Neural progenitor cell (in vitro differentiated cells): Measurements from ENCODE around the gene HLA-DMB. TPM values are rescaled to one million over a fixed set of nuclear protein-coding genes. Genes with fewer than 3 reads are reported as not detected.

Experiments
- DNase-seq: peaks from one replicate; pipeline ENCODE4 v3.0.0-alpha.2; 2016; ENCODE audit warnings: low spot score
- H2AFZ ChIP-seq: fragments of 200-600 bp; sonication (generic); replicated peaks from 2 replicates; pipeline ENCODE4 v1.6.1; 2016; ENCODE audit warnings: antibody characterized with exemption
- H3F3A ChIP-seq: fragments of 200-600 bp; sonication (generic); 2 replicates; pipeline ENCODE4 v1.6.1; 2016; ENCODE audit warnings: antibody characterized with exemption, low read depth
- H3K27ac ChIP-seq: fragments of 200-600 bp; sonication (generic); 2 replicates; pipeline ENCODE4 v1.5.1; 2016; ENCODE audit warnings: mild to moderate bottlenecking
- H3K27me3 ChIP-seq: fragments of 200-600 bp; sonication (generic); 2 replicates; pipeline ENCODE4 v1.6.1; 2016; ENCODE audit warnings: mild to moderate bottlenecking, moderate library complexity
- H3K36me3 ChIP-seq: fragments of 200-600 bp; sonication (generic); 2 replicates; pipeline ENCODE4 v1.5.1; 2016
- H3K4me1 ChIP-seq: fragments of 200-600 bp; sonication (generic); 2 replicates; pipeline ENCODE4 v1.6.1; 2016; ENCODE audit warnings: mixed run types
- H3K4me2 ChIP-seq: fragments of 200-600 bp; sonication (generic); 2 replicates; pipeline ENCODE4 v1.6.1; 2016
- H3K4me3 ChIP-seq: fragments of 200-600 bp; sonication (generic); 2 replicates; pipeline ENCODE4 v1.5.1; 2016
- H3K79me2 ChIP-seq: fragments of 200-600 bp; sonication (generic); 2 replicates; pipeline ENCODE4 v1.6.1; 2016; ENCODE audit warnings: low read depth
- H3K9ac ChIP-seq: fragments of 200-600 bp; sonication (generic); 2 replicates; pipeline ENCODE4 v1.6.1; 2016
- H3K9me3 ChIP-seq: fragments of 200-600 bp; sonication (generic); 2 replicates; pipeline ENCODE4 v1.5.1; 2016; ENCODE audit warnings: low read depth
- H4K20me1 ChIP-seq: fragments of 200-600 bp; sonication (generic); 2 replicates; pipeline ENCODE4 v1.6.1; 2016; ENCODE audit warnings: low read depth
- H3K27ac Mint-ChIP-seq: 3 replicates; pipeline ENCODE4 v1.8.0; 2021; ENCODE audit warnings: mixed read lengths
- H3K27me3 Mint-ChIP-seq: 2 replicates; pipeline ENCODE4 v1.8.0; 2022; ENCODE audit warnings: low read depth, mild to moderate bottlenecking, inconsistent platforms, moderate library complexity, mixed read lengths; ENCODE audit not compliant: insufficient read depth
- H3K36me3 Mint-ChIP-seq: 3 replicates; pipeline ENCODE4 v1.8.0; 2021; ENCODE audit warnings: mixed read lengths
- H3K4me1 Mint-ChIP-seq: 3 replicates; pipeline ENCODE4 v1.8.0; 2021; ENCODE audit warnings: mixed read lengths
- H3K4me3 Mint-ChIP-seq: 3 replicates; pipeline ENCODE4 v1.8.0; 2021; ENCODE audit warnings: mild to moderate bottlenecking, moderate library complexity, mixed read lengths
- H3K9me3 Mint-ChIP-seq: 3 replicates; pipeline ENCODE4 v1.8.0; 2020; ENCODE audit warnings: mixed read lengths
- EZH2 ChIP-seq: fragments of 200-600 bp; sonication (generic); IDR thresholded peaks from 2 replicates; pipeline ENCODE4 v1.6.1; 2017; ENCODE audit warnings: antibody characterized with exemption, mild to moderate bottlenecking, moderate library complexity
- EZH2phosphoT487 ChIP-seq: fragments of 200-600 bp; sonication (generic); IDR thresholded peaks from 2 replicates; pipeline ENCODE4 v1.6.1; 2017; ENCODE audit warnings: antibody characterized with exemption
- total RNA-seq: library from RNA; depleted of rRNA; stranded (reverse); fragments of >200 nt; gene quantifications from 2 replicates; pipeline ENCODE4 v1.2.3, GENCODE V29; 2015; ENCODE audit warnings: low replicate concordance
- TF ChIP-seq, protein P1 (sequence below): fragments of 200-600 bp; sonication (generic); IDR thresholded peaks from 2 replicates; pipeline ENCODE4 v1.5.1; 2017; ENCODE audit warnings: antibody characterized with exemption, mild to moderate bottlenecking

Gene HLA-DMB
- total RNA-seq, 1 donor from 2014 or later, result 4.5 TPM

- Histone ChIP-seq H3F3A (peaks cover 94% of the 10 kb centered on the region), H3K9ac (peak overlapping the region; percentile 96), H3K36me3 (peaks cover 48% of the 10 kb centered on the region), H3K4me3 (peak overlapping the region; percentile 95), H3K27ac (no peak overlapping the region), H3K4me2 (peak overlapping the region; percentile 100), H3K27me3 (no peaks in the 10 kb centered on the region), H4K20me1 (peaks cover 76% of the 10 kb centered on the region), H3K4me1 (peaks cover 12% of the 10 kb centered on the region), H3K79me2 (peaks cover 91% of the 10 kb centered on the region), H2AFZ (no peak overlapping the region), H3K9me3 (no peaks in the 10 kb centered on the region)
- H3K9me3 Mint-ChIP-seq, result no peaks in the 10 kb centered on the region
- H3K27me3 Mint-ChIP-seq, result peaks cover 16% of the 10 kb centered on the region
- H3K27ac Mint-ChIP-seq, result no peak overlapping the region
- DNase-seq, result no peak
- peaks cover 66% of the 10 kb centered on the region for H3K36me3 Mint-ChIP-seq
- H3K4me1 Mint-ChIP-seq, result peaks cover 32% of the 10 kb centered on the region
- TF ChIP-seq EZH2 (no peak), EZH2phosphoT487 (no peak)
- TF ChIP-seq, protein P1, sequence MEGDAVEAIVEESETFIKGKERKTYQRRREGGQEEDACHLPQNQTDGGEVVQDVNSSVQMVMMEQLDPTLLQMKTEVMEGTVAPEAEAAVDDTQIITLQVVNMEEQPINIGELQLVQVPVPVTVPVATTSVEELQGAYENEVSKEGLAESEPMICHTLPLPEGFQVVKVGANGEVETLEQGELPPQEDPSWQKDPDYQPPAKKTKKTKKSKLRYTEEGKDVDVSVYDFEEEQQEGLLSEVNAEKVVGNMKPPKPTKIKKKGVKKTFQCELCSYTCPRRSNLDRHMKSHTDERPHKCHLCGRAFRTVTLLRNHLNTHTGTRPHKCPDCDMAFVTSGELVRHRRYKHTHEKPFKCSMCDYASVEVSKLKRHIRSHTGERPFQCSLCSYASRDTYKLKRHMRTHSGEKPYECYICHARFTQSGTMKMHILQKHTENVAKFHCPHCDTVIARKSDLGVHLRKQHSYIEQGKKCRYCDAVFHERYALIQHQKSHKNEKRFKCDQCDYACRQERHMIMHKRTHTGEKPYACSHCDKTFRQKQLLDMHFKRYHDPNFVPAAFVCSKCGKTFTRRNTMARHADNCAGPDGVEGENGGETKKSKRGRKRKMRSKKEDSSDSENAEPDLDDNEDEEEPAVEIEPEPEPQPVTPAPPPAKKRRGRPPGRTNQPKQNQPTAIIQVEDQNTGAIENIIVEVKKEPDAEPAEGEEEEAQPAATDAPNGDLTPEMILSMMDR, result no peak
- peak overlapping the region; percentile 94 for H3K4me3 Mint-ChIP-seq
These were observed 33.9 kb upstream of the HLA-DMB start for GRCh38 chr6:32974541-32975308.

DNA sequence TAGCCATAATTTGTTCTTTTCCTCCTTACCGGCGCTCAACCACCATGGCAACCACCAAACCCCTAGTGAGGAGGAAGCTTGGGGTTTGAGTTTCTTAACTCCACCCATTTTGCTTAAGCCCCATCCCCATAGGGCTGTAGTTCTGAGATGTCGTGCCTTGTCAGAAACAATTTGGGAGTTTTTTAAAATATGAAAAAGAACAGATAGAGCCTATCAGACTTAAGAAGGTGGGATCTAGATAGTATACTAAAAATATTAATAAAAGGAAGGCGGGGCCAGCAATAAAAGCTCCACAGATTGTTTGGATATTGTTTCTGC is 33.1 kb upstream of the HLA-DMB start:
- H3K27ac ChIP-seq, result no peak overlapping the region
- H3K36me3 ChIP-seq, result peaks cover 42% of the 10 kb centered on the region
- DNase-seq, result peak; percentile 60
- TF ChIP-seq, protein P1, result no peak
- TF ChIP-seq EZH2 (no peak), EZH2phosphoT487 (no peak)
- H3K27me3 Mint-ChIP-seq, result peaks cover 16% of the 10 kb centered on the region
- peak overlapping the region; percentile 95 for H3K4me3 ChIP-seq
- H3K27me3 ChIP-seq, result no peaks in the 10 kb centered on the region
- H3K9me3 Mint-ChIP-seq, result no peaks in the 10 kb centered on the region
- H2AFZ ChIP-seq, result no peak overlapping the region
- H3K79me2 ChIP-seq, result peaks cover 91% of the 10 kb centered on the region
- H3K4me1 Mint-ChIP-seq, result peaks cover 32% of the 10 kb centered on the region
- H3K9ac ChIP-seq, result peak overlapping the region; percentile 96
- H3K4me1 ChIP-seq, result peaks cover 12% of the 10 kb centered on the region
- H3K9me3 ChIP-seq, result no peaks in the 10 kb centered on the region
- H3K4me3 Mint-ChIP-seq, result peak overlapping the region; percentile 94
- peak overlapping the region; percentile 100 for H3K4me2 ChIP-seq
- peaks cover 94% of the 10 kb centered on the region for H3F3A ChIP-seq
- peaks cover 68% of the 10 kb centered on the region for H4K20me1 ChIP-seq
- H3K36me3 Mint-ChIP-seq, result peaks cover 59% of the 10 kb centered on the region
- H3K27ac Mint-ChIP-seq, result no peak overlapping the region

GRCh38 chr6:32973144-32974015 is 32.6 kb upstream of the HLA-DMB start:
- H3K27ac Mint-ChIP-seq, result peak overlapping the region; percentile 47
- peaks cover 16% of the 10 kb centered on the region for H3K27me3 Mint-ChIP-seq
- Histone ChIP-seq H3K4me2 (peak overlapping the region; percentile 100), H3F3A (peaks cover 94% of the 10 kb centered on the region), H3K27me3 (no peaks in the 10 kb centered on the region), H2AFZ (no peak overlapping the region), H3K79me2 (peaks cover 91% of the 10 kb centered on the region), H3K27ac (no peak overlapping the region), H3K36me3 (peaks cover 37% of the 10 kb centered on the region), H3K4me3 (peak overlapping the region; percentile 95), H4K20me1 (peaks cover 63% of the 10 kb centered on the region), H3K9ac (peak overlapping the region; percentile 96), H3K4me1 (peaks cover 12% of the 10 kb centered on the region), H3K9me3 (no peaks in the 10 kb centered on the region)
- peak overlapping the region; percentile 94 for H3K4me3 Mint-ChIP-seq
- no peaks in the 10 kb centered on the region for H3K9me3 Mint-ChIP-seq
- DNase-seq, result peak; percentile 90
- peaks cover 32% of the 10 kb centered on the region for H3K4me1 Mint-ChIP-seq
- H3K36me3 Mint-ChIP-seq, result peaks cover 54% of the 10 kb centered on the region
- TF ChIP-seq EZH2phosphoT487 (no peak), EZH2 (no peak)
- TF ChIP-seq, protein P1, result no peak
